Measurements from ENCODE around the gene RSAD1. TPM values are rescaled to one million over a fixed set of nuclear protein-coding genes. Genes with fewer than 3 reads are reported as not detected.
A peak's percentile ranks its signal among the peaks of the same experiment; 100 is the strongest.

Gene RSAD1
- total RNA-seq, 4 donors from 2014 or later, result 30.2 to 50.1 (median 34.7) TPM

GRCh38 chr17:50483266-50483665 is 4.6 kb downstream of the RSAD1 start:
- Histone ChIP-seq H3K9me3 (no peaks in the 10 kb centered on the region), H3K4me1 (peaks cover 28 to 30% of the 10 kb centered on the region in 2 donors), H3K27me3 (no peaks in the 10 kb centered on the region), H3K36me3 (peaks cover 9 to 10% of the 10 kb centered on the region in 2 donors), H3K4me3 (replicated peaks in 1 of 3) (no peak overlapping the region), H3K27ac (peak overlapping the region; percentile 90 to 98 (median 93))
- TF ChIP-seq, protein P1, sequence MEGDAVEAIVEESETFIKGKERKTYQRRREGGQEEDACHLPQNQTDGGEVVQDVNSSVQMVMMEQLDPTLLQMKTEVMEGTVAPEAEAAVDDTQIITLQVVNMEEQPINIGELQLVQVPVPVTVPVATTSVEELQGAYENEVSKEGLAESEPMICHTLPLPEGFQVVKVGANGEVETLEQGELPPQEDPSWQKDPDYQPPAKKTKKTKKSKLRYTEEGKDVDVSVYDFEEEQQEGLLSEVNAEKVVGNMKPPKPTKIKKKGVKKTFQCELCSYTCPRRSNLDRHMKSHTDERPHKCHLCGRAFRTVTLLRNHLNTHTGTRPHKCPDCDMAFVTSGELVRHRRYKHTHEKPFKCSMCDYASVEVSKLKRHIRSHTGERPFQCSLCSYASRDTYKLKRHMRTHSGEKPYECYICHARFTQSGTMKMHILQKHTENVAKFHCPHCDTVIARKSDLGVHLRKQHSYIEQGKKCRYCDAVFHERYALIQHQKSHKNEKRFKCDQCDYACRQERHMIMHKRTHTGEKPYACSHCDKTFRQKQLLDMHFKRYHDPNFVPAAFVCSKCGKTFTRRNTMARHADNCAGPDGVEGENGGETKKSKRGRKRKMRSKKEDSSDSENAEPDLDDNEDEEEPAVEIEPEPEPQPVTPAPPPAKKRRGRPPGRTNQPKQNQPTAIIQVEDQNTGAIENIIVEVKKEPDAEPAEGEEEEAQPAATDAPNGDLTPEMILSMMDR (IDR thresholded peaks at IDR 0.05), result no peak
- TF ChIP-seq POLR2A (IDR thresholded peaks at IDR 0.05), result no peak
- no peak for DNase-seq
- 66 to 69% methylated on average over 5 of the region's 5 CpGs for whole genome bisulfite sequencing, 2 donors
- intact Hi-C loops (cut with DNase I), result loop anchor here (10.0 kb wide), 2 partner anchors 142 to 202 kb away; no protein-coding TSS in a partner anchor

GRCh38 chr17:50484386-50485155 is 5.9 kb downstream of the RSAD1 start:
- intact Hi-C loops (cut with DNase I), result loop anchor here (5.0 to 10.0 kb wide), 3 partner anchors 58 to 200 kb away; no protein-coding TSS in a partner anchor
- H3K9me3 ChIP-seq, result no peaks in the 10 kb centered on the region
- TF ChIP-seq, protein P1 (IDR thresholded peaks at IDR 0.05), result no peak
- TF ChIP-seq POLR2A (IDR thresholded peaks at IDR 0.05), result no peak
- peaks cover 26 to 29% of the 10 kb centered on the region in 2 donors for H3K4me1 ChIP-seq
- H3K27ac ChIP-seq, result peak overlapping the region; percentile 90 to 98 (median 93)
- no peaks in the 10 kb centered on the region for H3K27me3 ChIP-seq
- peaks cover 9 to 10% of the 10 kb centered on the region in 2 donors for H3K36me3 ChIP-seq
- no peak for DNase-seq
- no peak overlapping the region for H3K4me3 ChIP-seq (replicated peaks in 1 of 3)
- 90 to 94% methylated on average over 9 to 11 of the region's 11 CpGs for WGBS, 2 donors

DNA sequence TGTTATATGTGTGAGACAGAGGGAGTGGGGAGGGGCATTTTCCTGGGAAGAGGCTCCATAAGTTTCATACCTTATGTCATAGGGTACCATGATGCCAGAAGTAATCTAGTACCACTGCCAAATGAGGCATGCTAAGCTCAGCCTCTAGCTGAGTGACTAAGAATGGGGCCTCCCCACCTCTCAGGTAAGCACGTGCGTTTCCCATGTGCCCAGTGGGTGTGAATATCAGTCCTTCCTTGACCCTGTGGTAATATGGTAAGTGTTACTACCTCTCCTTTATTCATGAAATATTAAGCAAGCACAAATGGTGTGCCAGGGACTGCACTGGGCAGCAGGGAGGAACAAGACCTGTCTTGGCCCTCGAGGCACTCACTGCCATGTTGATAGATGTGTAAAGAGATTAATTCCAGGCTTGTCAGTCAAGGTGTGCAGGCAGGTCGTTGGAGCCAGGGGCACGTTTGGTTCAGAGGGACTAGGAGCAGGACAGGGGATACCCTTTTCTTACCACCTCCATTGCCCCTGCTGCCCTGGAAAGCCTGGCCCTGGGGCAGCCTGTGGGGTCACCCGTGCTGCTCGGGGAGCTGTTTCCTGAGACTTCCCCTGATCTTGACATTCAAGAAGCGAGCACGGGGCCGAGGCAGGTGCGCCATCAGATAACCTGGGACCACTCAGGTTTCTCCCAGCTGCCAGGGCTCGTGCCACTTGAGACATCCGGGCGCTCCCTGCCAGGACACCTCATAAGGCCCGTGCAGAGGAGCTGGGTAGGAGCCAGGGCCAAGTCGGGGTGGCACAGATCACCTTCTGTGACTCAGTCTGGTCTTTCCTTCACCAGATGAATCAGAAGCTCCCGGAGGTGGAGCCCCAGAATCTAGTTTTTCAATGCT is 8.8 kb downstream of the RSAD1 start:
- peak overlapping the region in 1 of 3 donors; percentile 7 for H3K27ac ChIP-seq
- intact Hi-C loops (cut with DNase I), result loop anchor here (5.0 to 10.0 kb wide), 3 partner anchors 55 to 197 kb away; no protein-coding TSS in a partner anchor
- 79 to 80% methylated on average over 10 to 14 of the region's 17 CpGs for WGBS, 2 donors
- H3K4me3 ChIP-seq (replicated peaks in 1 of 3), result no peak overlapping the region
- peaks cover 8 to 9% of the 10 kb centered on the region in 2 donors for H3K36me3 ChIP-seq
- H3K27me3 ChIP-seq, result no peaks in the 10 kb centered on the region
- H3K9me3 ChIP-seq, result no peaks in the 10 kb centered on the region
- H3K4me1 ChIP-seq, result peaks cover 26 to 47% of the 10 kb centered on the region in 2 donors
- DNase-seq, result peak; percentile 41 to 69
- TF ChIP-seq POLR2A (IDR thresholded peaks at IDR 0.05), result no peak
- TF ChIP-seq, protein P1 (IDR thresholded peaks at IDR 0.05), result no peak

DNA sequence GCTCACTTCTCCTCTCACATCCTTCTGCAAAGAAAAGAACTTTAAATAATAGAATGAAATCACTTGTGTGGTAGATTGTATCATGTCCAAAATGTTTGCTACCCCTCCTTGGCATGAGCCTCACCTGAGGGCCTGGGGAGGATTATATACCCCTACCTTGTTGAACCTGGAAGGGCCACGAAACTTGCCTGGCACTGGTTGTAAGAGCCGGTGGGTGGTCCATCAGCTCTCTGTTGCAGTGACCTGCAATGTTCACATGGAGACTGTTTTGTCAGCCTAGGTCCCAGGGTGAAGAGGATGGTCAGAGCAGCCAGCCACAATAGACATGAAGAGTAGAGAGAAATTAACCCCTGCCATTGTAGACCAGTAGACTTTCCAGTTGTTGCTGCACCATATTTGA is 10.2 kb downstream of the RSAD1 start:
- Histone ChIP-seq H3K27me3 (no peaks in the 10 kb centered on the region), H3K4me3 (replicated peaks in 1 of 3) (no peak overlapping the region), H3K36me3 (peaks cover 8 to 9% of the 10 kb centered on the region in 2 donors), H3K9me3 (no peaks in the 10 kb centered on the region), H3K27ac (no peak overlapping the region), H3K4me1 (peaks cover 13 to 33% of the 10 kb centered on the region in 2 donors)
- DNase-seq, result no peak
- intact Hi-C loops (cut with DNase I), result loop anchor here (5.0 to 10.0 kb wide), 3 partner anchors 53 to 196 kb away; no protein-coding TSS in a partner anchor
- 86 to 100% methylated on average over 2 of the region's 2 CpGs for WGBS, 2 donors
- TF ChIP-seq, protein P1 (IDR thresholded peaks at IDR 0.05), result no peak

Measured in thyroid gland (tissue), 4 donors.